ENCODE data around the gene RAB6B.

The RAB6B gene

DNA sequence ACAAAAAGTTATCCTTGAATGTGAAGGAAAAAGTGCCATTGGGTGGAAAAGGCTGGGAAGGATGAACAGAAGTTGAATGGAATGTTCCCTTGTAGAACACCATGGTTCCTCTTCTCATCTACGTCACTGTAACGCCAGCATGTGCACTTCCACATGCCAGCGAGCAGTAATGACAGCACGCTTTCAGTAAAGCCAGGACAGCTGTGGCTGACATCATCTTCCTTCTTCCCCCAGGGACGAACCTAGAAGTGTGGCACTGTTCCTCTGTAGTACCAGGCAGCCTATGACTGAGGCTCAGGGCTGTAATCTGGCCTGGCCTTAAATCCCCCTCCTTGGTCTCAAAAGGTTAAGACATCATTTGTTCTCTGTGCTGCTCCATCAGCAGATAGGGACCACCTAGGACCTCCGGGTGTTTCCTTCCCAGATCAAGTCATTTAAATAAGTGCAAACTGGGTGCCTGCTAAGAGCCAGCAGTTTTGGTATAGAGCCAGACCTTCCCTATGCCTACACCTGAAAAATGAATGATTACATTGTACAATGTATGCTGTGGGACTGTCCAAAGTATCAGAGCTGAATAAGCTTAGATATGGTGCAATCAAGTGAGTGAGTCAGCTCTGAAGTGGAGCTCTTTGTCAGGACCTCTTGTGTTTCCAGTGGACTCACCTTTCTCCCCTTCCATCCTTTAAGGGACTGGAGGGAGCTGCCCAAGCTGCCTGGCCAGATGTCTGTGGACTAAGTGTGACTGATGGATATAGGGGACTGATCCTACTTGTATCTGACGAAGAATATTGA is 95.7 kb downstream of the RAB6B start:
- H3K4me3 ChIP-seq (ENCODE audit: control insufficient read depth, low read depth, low read length), result no peak overlapping the region
- no peak for DNase-seq (ENCODE audit: low read depth)
- TF ChIP-seq, protein P1, sequence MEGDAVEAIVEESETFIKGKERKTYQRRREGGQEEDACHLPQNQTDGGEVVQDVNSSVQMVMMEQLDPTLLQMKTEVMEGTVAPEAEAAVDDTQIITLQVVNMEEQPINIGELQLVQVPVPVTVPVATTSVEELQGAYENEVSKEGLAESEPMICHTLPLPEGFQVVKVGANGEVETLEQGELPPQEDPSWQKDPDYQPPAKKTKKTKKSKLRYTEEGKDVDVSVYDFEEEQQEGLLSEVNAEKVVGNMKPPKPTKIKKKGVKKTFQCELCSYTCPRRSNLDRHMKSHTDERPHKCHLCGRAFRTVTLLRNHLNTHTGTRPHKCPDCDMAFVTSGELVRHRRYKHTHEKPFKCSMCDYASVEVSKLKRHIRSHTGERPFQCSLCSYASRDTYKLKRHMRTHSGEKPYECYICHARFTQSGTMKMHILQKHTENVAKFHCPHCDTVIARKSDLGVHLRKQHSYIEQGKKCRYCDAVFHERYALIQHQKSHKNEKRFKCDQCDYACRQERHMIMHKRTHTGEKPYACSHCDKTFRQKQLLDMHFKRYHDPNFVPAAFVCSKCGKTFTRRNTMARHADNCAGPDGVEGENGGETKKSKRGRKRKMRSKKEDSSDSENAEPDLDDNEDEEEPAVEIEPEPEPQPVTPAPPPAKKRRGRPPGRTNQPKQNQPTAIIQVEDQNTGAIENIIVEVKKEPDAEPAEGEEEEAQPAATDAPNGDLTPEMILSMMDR (IDR thresholded peaks at IDR 0.05; ENCODE audit: control insufficient read depth, insufficient read depth, low read depth, low read length, missing control alignments), result no peak

DNA sequence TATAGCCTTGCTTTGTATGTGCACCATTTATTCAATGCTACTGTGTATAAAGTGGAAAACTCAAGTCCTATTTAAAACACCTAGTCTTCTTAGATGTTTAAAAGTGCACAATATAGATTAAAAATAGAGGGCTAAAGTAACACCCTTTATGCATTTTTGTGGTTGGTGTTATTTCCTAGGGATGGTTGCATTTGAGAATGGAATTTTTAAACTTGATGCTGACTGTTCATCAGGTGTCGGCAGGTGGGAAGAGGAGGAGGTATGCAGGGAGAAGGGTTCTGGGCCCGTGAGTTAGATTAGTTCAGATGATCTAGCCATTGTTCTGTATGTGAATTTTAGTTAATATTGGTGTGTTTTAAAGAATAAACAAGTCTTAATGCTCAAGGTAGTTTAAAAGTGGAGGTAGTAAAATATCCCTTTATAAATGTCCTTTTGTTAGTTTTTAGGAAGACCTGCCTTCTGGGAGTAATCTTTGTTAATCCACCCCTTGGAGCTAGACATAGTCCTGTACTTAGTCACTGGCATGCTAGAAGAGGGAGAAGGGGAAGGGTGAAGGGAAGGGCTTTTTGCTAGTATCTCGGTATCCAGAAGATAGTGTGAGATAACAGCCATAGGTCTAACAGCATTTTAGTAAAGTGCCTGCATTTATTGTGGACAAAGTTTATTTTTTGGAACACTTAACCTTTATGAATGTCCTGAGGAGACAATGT is 98.1 kb downstream of the RAB6B start:
- TF ChIP-seq, protein P1 (IDR thresholded peaks at IDR 0.05; ENCODE audit: control insufficient read depth, insufficient read depth, low read depth, low read length, missing control alignments), result no peak
- no peak for DNase-seq (ENCODE audit: low read depth)
- H3K4me3 ChIP-seq (ENCODE audit: control insufficient read depth, low read depth, low read length), result no peak overlapping the region

DNA sequence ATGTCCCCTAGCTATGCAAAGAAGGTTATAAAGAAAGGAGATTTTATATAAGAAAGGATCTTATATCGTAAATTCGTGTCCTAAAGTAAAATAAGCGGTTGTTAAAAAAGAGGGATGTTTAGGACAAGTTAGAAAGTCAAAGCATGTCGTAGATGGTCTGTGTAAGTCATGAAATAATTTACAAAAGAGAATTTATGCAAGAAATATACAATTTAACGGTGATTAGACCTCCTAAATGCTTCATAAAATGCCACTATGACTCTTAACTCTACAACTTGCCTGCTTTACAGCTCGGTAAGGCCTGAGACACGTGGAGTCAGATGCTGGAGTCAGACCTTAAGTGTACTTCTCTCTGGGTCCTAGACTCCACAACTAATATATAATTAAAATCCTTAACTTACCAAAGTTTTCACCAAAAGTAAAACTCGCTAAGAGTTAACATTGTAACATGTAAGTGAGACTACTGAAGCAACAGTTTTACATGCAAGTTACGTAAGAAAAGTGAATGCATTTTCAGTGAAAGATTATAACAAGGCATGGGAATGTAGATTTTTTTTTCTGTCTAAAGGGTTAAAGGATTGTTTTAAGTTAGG is 103.4 kb downstream of the RAB6B start:
- TF ChIP-seq, protein P1 (IDR thresholded peaks at IDR 0.05; ENCODE audit: control insufficient read depth, insufficient read depth, low read depth, low read length, missing control alignments), result no peak
- H3K4me3 ChIP-seq (ENCODE audit: control insufficient read depth, low read depth, low read length), result no peak overlapping the region
- DNase-seq (ENCODE audit: low read depth), result no peak

DNA sequence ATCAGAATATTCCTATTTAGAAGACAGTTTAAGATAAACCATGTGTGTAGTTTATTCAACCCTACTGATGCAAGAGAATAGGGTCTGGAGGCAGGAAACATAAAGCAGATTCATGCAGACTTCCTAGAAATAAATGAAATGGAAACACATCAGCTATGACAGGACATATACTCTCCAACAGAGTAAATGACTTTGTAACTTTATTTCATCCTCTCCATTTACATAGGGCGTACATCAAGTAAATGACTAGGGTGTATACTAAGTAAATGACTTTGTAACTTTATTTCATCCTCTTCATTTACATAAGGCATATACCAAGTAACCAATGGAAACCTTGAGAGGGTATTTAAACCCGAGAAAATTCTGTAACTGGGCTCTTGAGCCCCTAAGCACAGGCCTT is 107.7 kb downstream of the RAB6B start:
- H3K4me3 ChIP-seq (ENCODE audit: control insufficient read depth, low read depth, low read length), result no peak overlapping the region
- TF ChIP-seq, protein P1 (IDR thresholded peaks at IDR 0.05; ENCODE audit: control insufficient read depth, insufficient read depth, low read depth, low read length, missing control alignments), result no peak
- no peak for DNase-seq (ENCODE audit: low read depth)

DNA sequence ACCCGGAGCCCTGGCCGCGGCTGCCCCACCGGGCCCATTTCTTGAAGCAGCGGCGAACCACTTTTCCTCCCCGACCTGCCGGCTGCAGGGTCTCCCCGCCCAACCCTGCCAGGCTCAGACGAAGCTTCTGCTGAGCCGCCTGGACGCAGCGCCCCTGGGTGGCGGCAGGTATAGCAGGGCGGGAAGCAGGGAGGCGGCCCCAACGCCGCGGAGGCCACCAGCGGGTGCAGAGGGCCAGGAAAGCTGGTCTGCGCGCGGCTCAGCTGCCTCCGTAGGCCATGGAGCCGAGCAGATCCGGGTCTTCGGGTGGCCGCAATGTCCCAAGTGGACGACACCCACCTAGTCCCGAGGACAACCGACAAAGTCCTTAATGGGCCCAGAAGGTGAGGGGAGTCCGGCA is 111.9 kb downstream of the RAB6B start:
- H3K4me3 ChIP-seq (ENCODE audit: control insufficient read depth, low read depth, low read length), result no peak overlapping the region
- DNase-seq (ENCODE audit: low read depth), result no peak
- TF ChIP-seq, protein P1 (IDR thresholded peaks at IDR 0.05; ENCODE audit: control insufficient read depth, insufficient read depth, low read depth, low read length, missing control alignments), result no peak

DNA sequence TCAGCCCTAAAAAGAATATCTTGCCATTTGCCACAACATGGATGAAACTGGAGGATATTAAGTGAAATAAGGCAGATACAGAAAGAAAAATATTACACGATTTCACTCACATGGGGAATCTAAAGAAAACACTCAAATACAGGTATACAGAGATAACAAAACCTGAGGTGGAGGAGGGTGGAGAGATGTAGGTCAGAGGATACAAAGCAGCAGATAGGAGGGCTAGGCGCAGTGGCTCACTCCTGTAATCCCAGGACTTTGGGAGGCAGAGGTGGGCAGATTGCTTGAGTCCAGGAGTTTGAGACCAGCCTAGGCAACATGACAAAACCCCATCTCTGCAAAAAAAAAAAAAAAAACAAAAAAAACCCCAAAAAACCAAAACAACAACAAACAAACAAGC is 113.2 kb downstream of the RAB6B start:
- TF ChIP-seq, protein P1 (IDR thresholded peaks at IDR 0.05; ENCODE audit: control insufficient read depth, insufficient read depth, low read depth, low read length, missing control alignments), result no peak

More for the DNA sequence above, 113.2 kb downstream of the RAB6B start:
- no peak overlapping the region for H3K4me3 ChIP-seq (ENCODE audit: control insufficient read depth, low read depth, low read length)
- DNase-seq (ENCODE audit: low read depth), result no peak

Measured in AG09309 (cell line).